Measurements from ENCODE around the gene BCL7C. TPM values are rescaled to one million over a fixed set of nuclear protein-coding genes. Genes with fewer than 3 reads are reported as not detected.

BCL7C gene
- total RNA-seq, 2 donors from 2014 or later, result 64.7 to 67.6 TPM

DNA sequence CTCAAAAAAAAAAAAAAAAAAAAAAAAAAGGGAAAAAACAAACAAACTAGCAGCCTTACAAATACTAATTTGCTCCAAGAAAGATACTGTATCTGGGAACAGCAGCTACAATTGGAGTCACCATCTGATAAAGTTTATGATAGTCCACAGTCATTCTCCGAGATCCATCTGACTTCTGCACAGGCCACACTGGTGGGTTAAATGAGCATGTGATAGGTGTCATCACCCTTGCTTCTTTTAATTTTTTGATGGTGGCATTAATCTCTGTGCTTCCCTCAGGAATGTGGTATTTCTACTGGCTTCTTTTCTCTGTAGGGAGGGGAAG is 49.6 kb downstream of the BCL7C start:
- Mint-ChIP-seq H3K4me3 (no peak overlapping the region), H3K9me3 (peaks cover 26% of the 10 kb centered on the region), H3K27ac (no peak overlapping the region), H3K4me1 (peaks cover 33% of the 10 kb centered on the region), H3K36me3 (ENCODE audit: low read depth) (peaks cover 4% of the 10 kb centered on the region), H3K27me3 (ENCODE audit: insufficient read depth) (peaks cover 3% of the 10 kb centered on the region)
- Histone ChIP-seq H3K4me3 (ENCODE audit: low read length) (no peak overlapping the region), H3K27ac (ENCODE audit: low read depth, low read length) (no peak overlapping the region), H3K9ac (ENCODE audit: extremely low read depth, low read length, poor library complexity, severe bottlenecking) (no peak overlapping the region), H3K4me1 (ENCODE audit: control insufficient read depth, insufficient read depth, low read length) (peaks cover 3% of the 10 kb centered on the region), H3K9me3 (ENCODE audit: control insufficient read depth, low read length) (peaks cover 5% of the 10 kb centered on the region), H3K27me3 (ENCODE audit: control insufficient read depth, insufficient read depth, low read length, poor library complexity, severe bottlenecking) (no peaks in the 10 kb centered on the region), H3K36me3 (ENCODE audit: control insufficient read depth, insufficient read depth, low read length) (no peaks in the 10 kb centered on the region)
- 91 to 100% methylated on average over 1 of the region's 1 CpG for WGBS, 2 experiments (ENCODE audit: insufficient coverage in 1 of 2, insufficient read length in 1 of 2)
- DNase-seq, result no peak
- TF ChIP-seq, protein P1, sequence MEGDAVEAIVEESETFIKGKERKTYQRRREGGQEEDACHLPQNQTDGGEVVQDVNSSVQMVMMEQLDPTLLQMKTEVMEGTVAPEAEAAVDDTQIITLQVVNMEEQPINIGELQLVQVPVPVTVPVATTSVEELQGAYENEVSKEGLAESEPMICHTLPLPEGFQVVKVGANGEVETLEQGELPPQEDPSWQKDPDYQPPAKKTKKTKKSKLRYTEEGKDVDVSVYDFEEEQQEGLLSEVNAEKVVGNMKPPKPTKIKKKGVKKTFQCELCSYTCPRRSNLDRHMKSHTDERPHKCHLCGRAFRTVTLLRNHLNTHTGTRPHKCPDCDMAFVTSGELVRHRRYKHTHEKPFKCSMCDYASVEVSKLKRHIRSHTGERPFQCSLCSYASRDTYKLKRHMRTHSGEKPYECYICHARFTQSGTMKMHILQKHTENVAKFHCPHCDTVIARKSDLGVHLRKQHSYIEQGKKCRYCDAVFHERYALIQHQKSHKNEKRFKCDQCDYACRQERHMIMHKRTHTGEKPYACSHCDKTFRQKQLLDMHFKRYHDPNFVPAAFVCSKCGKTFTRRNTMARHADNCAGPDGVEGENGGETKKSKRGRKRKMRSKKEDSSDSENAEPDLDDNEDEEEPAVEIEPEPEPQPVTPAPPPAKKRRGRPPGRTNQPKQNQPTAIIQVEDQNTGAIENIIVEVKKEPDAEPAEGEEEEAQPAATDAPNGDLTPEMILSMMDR (conservative IDR thresholded peaks at IDR 0.05), result no peak

DNA sequence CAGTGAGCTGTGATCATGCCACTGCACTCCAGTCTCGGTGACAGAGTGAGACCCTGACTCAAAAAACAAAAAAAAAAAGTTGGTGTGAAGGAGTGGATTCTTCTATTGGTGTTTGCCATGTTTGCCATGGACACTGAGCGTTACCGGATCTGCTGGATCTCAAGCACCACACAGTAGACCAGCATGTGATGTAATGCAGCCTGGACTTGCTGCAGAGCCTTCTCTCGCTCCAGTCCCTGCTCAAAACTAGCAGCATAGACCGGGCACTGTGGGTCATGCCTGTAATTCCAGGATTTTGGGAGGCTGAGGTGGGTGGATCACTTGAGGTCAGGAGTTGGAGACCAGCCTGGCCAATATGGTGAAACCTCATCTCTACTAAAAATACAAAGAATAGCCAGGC is 50.4 kb downstream of the BCL7C start:
- Histone ChIP-seq H3K27me3 (ENCODE audit: control insufficient read depth, insufficient read depth, low read length, poor library complexity, severe bottlenecking) (no peaks in the 10 kb centered on the region), H3K4me1 (ENCODE audit: control insufficient read depth, insufficient read depth, low read length) (peaks cover 11% of the 10 kb centered on the region), H3K36me3 (ENCODE audit: control insufficient read depth, insufficient read depth, low read length) (no peaks in the 10 kb centered on the region), H3K9me3 (ENCODE audit: control insufficient read depth, low read length) (peaks cover 5% of the 10 kb centered on the region), H3K27ac (ENCODE audit: low read depth, low read length) (no peak overlapping the region), H3K9ac (ENCODE audit: extremely low read depth, low read length, poor library complexity, severe bottlenecking) (no peak overlapping the region), H3K4me3 (ENCODE audit: low read length) (no peak overlapping the region)
- WGBS, 2 experiments (ENCODE audit: insufficient coverage in 1 of 2, insufficient read length in 1 of 2), result 93 to 97% methylated on average over 3 to 5 of the region's 5 CpGs
- H3K4me1 Mint-ChIP-seq, result peaks cover 41% of the 10 kb centered on the region
- TF ChIP-seq, protein P1 (conservative IDR thresholded peaks at IDR 0.05), result no peak
- H3K36me3 Mint-ChIP-seq (ENCODE audit: low read depth), result peaks cover 4% of the 10 kb centered on the region
- H3K4me3 Mint-ChIP-seq, result no peak overlapping the region
- H3K27me3 Mint-ChIP-seq (ENCODE audit: insufficient read depth), result peaks cover 3% of the 10 kb centered on the region
- H3K9me3 Mint-ChIP-seq, result peaks cover 26% of the 10 kb centered on the region
- no peak overlapping the region for H3K27ac Mint-ChIP-seq
- no peak for DNase-seq

DNA sequence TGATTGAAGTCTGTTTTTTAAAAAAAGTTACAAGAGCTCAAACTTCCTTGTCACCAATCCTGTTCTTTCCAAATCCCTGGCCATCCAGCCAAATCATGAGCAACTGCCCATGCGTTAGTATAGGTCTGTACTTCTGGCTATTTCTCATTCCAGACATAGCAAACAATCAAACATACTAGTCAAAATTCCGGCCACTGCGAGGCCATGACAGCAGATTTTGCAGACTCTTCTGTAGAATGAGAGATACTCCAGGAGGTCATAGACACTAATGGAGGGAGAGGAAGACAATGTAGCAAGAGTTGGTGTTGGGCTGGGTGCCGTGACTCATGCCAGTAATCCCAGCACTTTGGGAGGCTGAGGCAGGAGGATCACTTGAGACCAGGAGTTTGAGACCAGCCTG is 50.9 kb downstream of the BCL7C start:
- H3K27ac Mint-ChIP-seq, result no peak overlapping the region
- peaks cover 43% of the 10 kb centered on the region for H3K4me1 Mint-ChIP-seq
- TF ChIP-seq, protein P1 (conservative IDR thresholded peaks at IDR 0.05), result no peak
- no peak overlapping the region for H3K4me3 ChIP-seq (ENCODE audit: low read length)
- no peaks in the 10 kb centered on the region for H3K27me3 ChIP-seq (ENCODE audit: control insufficient read depth, insufficient read depth, low read length, poor library complexity, severe bottlenecking)
- DNase-seq, result no peak
- no peaks in the 10 kb centered on the region for H3K36me3 ChIP-seq (ENCODE audit: control insufficient read depth, insufficient read depth, low read length)
- peaks cover 17% of the 10 kb centered on the region for H3K4me1 ChIP-seq (ENCODE audit: control insufficient read depth, insufficient read depth, low read length)
- H3K4me3 Mint-ChIP-seq, result no peak overlapping the region
- H3K9me3 ChIP-seq (ENCODE audit: control insufficient read depth, low read length), result peaks cover 5% of the 10 kb centered on the region
- 97 to 100% methylated on average over 1 to 4 of the region's 4 CpGs for WGBS, 2 experiments (ENCODE audit: insufficient coverage in 1 of 2, insufficient read length in 1 of 2)
- H3K27ac ChIP-seq (ENCODE audit: low read depth, low read length), result no peak overlapping the region
- H3K27me3 Mint-ChIP-seq (ENCODE audit: insufficient read depth), result peaks cover 3% of the 10 kb centered on the region
- peaks cover 4% of the 10 kb centered on the region for H3K36me3 Mint-ChIP-seq (ENCODE audit: low read depth)
- H3K9me3 Mint-ChIP-seq, result peaks cover 26% of the 10 kb centered on the region
- no peak overlapping the region for H3K9ac ChIP-seq (ENCODE audit: extremely low read depth, low read length, poor library complexity, severe bottlenecking)

Measured in endodermal cell (in vitro differentiated cells).